GM19463 (cell line): ENCODE measurements around the gene ADRM1.

ENCODE experiments used
- ATAC-seq: cut with Tn5 transposase; IDR thresholded peaks from one replicate; pipeline ENCODE4 v1.9.1; 2021; ENCODE audit warnings: mild to moderate bottlenecking, moderate library complexity; ENCODE audit not compliant: unreplicated experiment

ADRM1 gene

GRCh38 chr20:62336775-62337557 is 34.2 kb downstream of the ADRM1 start:
- no peak for ATAC-seq

DNA sequence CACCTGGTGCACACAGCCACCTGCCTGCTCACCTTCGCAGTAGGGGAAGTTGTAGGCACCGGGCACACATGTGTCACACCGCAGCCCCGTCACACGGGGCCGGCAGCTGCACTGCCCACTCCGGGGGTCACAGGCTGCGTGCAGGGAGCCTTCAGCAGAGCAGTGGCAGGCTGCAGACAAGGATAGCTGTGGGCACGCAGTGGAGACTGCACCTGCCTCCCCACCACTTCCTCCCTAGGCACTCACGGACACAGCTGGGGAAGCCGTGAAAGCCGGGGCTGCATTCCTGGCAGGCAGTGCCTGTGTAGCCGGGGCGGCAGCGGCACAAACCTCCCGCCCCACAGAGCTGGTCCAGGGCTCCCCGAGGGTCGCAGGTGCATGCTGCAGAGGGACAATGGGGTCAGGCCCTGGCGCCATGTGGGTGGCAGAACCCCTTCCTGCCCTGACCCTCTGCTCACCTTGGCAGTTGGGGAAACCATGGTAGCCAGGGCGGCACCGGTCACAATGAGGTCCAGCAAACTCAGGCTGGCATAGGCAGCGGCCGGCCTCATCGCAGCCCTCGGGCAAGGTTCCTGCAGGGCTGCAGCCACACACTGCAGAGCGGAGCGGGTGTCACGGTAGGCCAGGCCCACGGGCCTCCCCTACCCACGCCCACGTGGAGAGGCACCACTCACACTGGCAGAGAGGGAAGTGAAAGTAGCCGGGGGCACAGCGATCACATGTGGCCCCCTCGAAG is 34.9 kb downstream of the ADRM1 start:
- peak; percentile 43 for ATAC-seq

DNA sequence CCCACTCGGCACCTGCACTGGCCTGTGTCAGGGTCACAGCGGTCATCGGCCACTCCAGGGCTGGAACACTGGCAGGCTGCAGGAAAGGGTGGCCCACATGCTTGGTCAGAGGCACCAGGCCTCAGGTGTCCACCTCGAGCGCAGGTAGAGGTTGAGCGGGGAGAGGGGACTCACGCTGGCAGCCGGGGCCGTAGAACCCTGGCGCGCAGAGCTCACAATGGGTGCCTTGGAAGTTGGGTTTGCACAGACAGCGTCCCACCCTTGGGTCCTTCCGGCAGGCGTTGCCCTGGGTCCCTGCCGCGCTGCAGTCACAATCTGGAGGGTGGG is 35.5 kb downstream of the ADRM1 start:
- ATAC-seq = no peak

DNA sequence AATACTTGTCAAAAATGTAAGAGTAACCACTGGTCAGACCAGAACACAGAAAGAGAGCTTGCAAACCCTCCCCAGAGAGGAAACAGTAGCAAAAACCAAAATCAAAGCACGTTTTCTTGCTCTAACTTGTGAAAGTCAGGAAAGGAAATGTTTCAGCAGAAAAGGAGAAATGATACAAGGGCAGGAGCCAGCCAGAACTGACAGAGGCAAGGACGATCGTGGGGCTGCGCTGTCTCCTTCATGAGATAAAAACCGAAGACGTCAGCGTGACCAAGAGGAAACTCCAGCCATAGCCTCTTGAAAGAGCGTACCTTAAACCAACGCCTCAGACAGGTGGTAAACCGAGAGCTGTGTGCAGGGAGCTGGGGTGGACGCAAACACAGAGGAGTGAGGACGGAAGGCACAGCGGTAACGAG is 36.9 kb downstream of the ADRM1 start:
- peak; percentile 70 for ATAC-seq

DNA sequence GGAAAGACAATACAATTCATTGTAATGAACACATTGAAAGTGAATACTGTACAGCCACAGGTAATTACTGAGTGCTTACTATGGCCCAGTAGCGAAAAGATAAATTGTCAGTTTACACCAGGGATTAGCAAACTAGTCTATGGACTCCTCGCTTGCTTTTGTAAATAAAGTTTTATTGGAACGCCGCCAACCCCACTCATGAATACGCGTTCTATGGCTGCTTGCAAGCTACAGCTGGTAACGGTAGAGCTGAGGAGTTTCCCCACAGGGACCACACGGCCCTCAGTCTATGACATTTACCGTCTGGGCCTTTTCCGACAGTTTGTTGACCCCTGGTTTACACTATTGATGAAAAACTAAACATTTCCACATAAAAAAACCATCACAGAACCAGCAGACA is 40.1 kb downstream of the ADRM1 start:
- ATAC-seq = no peak

DNA sequence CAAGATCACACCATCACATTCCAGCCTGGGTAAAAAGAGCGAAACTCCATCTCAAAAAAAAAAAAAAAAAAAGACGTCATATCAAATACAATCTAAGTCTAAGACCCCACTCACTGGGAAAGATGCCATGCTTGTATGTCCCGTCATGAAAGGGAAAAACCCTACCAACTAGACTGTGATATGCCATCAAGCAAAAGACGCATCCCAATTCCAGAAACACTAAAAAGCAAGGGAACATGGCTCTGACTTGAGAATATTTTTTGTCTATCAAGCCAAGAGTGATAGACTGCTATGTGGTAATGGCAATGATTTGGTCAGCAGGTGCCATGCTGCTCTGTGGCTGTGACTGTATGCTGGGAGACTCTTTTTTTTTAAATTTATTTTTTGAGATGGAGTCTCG is 41.3 kb downstream of the ADRM1 start:
- no peak for ATAC-seq

DNA sequence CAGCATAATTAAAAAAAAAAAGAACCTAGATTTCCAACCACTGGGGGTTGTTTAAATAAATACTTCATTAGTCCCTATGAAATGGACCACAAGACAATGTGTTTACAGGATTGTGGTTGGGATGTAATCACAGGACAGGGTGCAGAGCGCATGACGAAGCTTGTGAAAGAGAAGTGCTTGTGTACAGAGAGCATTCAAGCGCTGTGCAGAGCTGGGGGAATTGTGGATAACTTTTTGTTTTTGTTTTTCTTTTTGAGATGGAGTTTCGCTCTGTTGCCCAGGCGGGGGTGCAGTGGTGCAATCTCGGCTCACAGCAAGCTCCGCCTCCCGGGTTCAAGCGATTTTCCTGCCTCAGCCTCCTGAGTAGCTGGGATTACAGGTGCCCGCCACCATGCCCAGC is 42.0 kb downstream of the ADRM1 start:
- ATAC-seq = no peak

DNA sequence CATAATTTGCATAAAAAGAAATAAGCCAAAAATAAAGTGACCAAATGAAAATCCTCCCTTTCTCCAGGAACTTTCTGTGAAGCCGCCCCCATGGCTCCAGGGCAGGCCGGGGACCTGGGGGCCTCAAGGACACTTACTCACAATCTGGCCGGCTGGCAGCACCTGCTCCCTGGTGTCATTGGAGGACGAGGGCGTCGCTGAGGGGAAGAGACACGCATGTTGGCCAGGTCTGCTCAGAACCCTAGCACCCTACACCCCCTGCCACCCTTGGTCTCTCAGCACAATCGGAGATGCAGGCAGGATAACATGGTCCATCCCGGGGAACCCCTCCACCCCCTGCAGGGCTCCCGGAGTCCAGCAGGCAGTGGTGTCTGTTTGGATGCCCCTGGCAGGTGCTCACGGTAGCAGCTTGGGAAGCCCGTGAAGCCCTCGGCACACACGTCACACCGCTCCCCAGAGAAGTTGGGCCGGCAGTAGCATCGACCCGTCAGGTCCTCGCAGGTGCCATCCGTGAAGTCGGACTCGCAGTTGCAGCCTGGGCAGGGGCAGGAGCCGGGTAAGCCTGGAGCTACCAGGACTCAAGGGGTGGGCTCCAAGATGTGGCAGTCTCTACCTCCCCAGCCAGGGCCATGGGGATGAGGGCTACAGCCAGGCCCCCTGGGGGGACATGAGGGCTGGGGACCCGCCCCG is 43.0 kb downstream of the ADRM1 start:
- ATAC-seq = no peak

DNA sequence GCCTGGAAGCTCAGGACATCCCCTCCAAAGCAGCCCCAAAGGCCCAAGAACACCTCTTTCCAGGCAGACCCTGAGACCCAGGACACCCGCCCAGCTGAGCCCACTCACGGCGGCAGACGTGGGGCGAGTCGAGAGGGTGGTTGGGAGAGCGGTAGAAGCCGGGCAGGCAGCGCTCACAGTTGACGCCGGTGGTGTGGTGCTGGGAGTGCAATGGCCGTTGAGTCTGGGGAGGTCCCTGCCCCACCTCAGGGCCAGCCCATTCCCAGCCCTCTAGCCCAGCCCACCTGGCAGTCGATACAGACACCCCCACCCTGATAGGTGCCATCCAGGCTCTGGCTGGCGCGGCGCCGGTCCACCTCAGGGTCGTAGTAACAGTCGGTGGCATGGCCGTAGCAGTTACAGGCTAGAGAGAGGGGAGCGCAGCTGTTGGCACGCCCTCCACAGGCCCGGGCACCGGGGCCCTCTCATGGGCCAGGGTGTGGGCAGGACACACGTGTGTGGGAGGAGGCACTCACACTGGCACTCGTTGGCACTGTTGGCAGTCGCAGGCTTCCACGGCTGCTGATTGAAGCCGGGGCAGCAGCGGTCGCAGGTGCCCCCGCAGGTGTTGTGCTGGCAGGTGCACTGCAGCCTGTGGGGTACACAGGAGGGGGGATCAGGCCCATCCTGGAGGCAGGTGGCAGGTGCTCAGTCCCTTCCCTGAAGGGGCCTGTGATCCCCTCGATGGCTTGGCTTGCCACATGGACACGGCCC is 43.8 kb downstream of the ADRM1 start:
- no peak for ATAC-seq

GRCh38 chr20:62347151-62347404 is 44.3 kb downstream of the ADRM1 start:
- no peak for ATAC-seq

GRCh38 chr20:62347445-62347844 is 44.6 kb downstream of the ADRM1 start:
- ATAC-seq = no peak

- no peak for ATAC-seq
Observed at GRCh38 chr20:62348604-62349003, 45.8 kb downstream of the ADRM1 start.

DNA sequence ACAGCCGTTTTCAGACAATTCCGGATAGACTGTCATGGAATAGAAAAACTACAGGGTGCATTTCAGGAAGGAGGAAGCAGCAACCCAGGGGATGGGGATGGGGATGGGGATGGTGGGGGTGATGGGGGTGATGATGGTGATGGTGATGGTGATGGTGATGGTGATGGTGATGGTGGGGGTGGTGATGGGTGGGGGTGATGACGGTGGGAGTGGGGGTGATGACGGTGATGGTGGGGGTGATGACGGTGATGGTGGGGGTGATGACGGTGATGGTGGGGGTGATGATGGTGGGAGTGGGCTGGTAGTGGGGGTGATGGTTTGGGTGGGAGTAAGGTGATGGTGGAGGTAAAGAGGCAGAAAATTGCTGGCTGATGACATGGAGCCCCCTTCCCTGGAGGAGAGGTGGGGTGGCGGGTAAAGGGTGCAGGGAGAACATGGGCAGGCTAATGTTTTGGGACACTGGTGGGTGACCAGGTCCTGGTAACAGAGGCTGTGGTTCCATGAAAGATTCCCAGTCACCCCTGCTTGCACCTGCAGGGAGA is 46.8 kb downstream of the ADRM1 start:
- no peak for ATAC-seq

DNA sequence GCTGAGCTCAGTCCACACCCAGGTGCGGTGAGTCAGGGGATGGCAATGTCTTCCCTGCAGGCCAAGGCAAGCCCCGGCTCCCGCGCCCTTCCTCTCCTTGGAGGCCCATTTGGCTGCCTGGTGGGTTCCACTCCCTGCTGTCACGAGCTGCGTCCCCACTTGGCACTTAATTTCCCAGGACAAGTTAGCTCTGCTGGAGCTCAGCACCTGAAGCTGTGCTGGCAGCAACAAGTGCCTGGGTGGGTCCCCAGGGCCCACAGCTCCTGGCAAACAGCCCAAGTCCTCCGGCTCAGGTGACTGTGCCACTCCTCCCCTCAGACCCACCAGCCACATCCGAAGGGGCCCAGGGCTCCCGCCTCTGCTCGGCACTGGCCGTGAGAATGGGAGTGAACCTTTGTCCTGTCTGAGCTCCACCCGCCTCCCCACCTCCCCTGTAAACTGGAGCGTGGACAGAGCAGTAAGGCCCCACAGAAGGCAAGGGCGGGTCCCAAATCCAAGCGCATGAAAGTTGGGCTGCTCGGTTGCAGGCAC is 47.4 kb downstream of the ADRM1 start:
- no peak for ATAC-seq

DNA sequence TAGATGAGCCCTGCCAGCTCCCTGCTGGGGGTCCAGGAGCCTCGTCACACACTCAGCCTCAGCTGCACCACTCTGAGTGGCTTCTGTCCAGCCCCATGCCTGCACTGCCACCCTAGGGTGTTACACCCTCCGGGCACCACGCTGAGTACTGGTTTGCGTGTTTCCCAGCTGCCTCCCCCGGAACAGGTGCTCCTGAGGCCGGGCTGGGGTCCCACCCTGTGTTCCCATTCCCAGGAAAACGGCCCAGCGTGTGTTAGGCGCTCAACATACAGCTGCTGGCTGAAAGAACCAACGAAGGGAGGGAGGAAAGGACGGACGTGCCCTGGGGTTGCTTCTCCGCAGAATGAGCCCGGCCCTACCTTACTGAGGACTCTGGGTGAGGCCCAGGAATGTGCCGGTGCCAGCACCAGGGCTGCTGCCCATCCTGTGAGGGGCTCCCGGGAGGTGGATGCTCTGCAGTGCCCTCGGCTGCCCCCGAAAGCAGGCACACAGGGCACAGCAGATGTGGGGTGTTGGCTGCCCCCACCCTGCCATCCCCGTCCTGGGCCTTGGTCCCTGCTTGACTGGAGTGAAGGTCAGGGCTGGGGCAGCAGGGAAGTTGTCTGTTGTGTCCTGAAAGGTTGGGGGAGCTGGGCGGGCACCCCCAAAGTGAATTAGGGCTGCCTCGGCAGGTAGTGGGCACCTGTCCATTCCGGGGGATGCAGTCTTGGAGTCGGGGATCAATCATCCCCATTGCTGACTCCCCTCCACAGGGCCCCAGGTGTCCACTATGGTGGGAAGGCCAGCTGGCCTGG is 48.0 kb downstream of the ADRM1 start:
- ATAC-seq = no peak

GRCh38 chr20:62351469-62352401 is 48.9 kb downstream of the ADRM1 start:
- ATAC-seq = no peak

- ATAC-seq = no peak
Observed at GRCh38 chr20:62352402-62353288, 49.8 kb downstream of the ADRM1 start.
